ENCODE results near the gene GSTA2.
"Not testable (repeated sequence)": the region's sequence is repeated elsewhere in the genome, so short reads cannot be mapped to it uniquely, and the experiment has no call there.

GSTA2 gene

DNA sequence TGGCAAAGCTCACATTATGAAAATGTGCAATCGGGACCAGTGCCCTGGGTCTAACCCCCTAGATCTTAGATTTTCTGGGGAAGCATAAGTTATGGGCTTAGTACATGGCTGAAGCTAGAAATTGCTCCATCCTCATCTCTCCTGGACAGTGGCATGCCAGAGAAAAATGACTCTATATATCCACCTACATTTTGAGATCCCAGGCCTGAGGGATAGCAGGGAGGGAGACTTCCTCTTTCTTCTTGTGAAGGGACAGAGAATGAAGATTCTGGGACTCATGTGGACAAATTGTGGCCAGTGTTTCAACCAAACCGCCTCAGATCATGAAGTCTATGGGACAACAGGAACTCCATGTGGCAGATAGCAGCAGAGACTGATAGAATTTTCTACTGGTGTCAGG, 35.4 kb downstream of the GSTA2 start:
- no peak for DNase-seq
- intact Hi-C loops (cut with DNase I), result no loop called here

GRCh38 chr6:52726741-52727535, 36.3 kb downstream of the GSTA2 start:
- DNase-seq, result no peak
- intact Hi-C loops (cut with DNase I), result no loop called here

DNA sequence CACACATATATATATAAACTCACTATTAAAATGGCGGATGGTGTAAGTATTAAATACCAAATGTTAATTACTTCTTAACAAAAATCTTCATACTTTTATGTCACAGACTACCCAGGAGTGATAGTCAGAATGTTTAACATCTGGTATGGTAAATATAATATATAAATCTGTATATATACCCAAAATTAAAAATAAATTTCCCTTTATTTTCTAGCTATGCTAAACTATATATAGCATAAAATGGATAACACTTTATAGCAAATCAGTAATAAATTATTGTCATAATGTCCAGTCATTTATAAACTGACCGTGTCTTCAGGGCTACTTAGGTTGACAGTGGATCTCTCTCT, 37.1 kb downstream of the GSTA2 start:
- intact Hi-C loops (cut with DNase I), result no loop called here
- no peak for DNase-seq

GRCh38 chr6:52725535-52726192, 37.6 kb downstream of the GSTA2 start:
- DNase-seq, result no peak
- intact Hi-C loops (cut with DNase I), result no loop called here

DNA sequence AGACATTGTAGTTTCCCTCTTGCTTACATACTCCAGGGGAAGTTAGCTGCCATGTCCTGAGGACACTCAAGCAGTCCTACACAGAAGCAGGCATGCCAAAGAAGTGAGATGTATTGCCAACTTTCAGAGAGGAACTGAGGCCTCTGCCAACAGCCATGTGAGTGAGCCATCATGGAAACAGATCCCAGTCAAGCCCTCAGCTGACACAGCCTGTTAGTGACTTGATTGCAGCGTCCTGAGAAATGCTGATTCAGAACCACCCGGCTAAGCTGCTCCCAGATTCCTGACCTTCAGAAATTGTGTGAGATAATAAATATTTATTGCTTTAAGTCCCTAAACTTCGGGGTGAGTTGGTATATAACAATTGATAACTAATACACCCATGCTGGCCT, 38.1 kb downstream of the GSTA2 start:
- DNase-seq, result no peak
- intact Hi-C loops (cut with DNase I), result no loop called here

GRCh38 chr6:52724406-52725121, 38.7 kb downstream of the GSTA2 start:
- peak; percentile 25 to 93 (median 57) for DNase-seq
- intact Hi-C loops (cut with DNase I), result no loop called here

GRCh38 chr6:52724042-52724405, 39.3 kb downstream of the GSTA2 start:
- intact Hi-C loops (cut with DNase I), result no loop called here

DNA sequence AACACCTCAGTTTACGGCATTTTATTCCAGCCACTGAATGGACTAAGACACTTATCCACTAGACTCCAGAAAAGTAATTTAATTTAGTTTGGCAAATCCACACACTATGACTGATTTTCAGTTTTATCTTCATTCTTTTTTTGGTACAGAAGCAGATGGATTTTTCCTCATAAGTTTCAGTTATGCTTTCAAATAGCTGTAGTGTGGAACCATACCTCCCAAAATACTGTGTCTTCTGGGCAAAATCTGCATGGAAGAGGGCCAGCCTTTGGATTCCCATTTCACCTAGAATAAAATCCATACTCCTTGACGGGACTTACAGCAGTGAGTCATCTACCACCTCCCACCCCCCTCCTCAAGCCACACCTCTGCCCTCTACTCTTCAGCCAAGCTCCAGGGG, 43.0 kb downstream of the GSTA2 start:
- DNase-seq, result peak in 1 of 10 donors; percentile 13
- intact Hi-C loops (cut with DNase I), result no loop called here

More at GRCh38 chr6:52724042-52724405, 39.3 kb downstream of the GSTA2 start:
- DNase-seq, result no peak

GRCh38 chr6:52718550-52718949, 44.7 kb downstream of the GSTA2 start:
- no peak for DNase-seq
- intact Hi-C loops (cut with DNase I), result no loop called here

GRCh38 chr6:52714761-52715160, 48.5 kb downstream of the GSTA2 start:
- DNase-seq; intact Hi-C loops (cut with DNase I): not testable (repeated sequence)

- no peak for DNase-seq
- intact Hi-C loops (cut with DNase I), result no loop called here
Observed at GRCh38 chr6:52712136-52712535, 51.1 kb downstream of the GSTA2 start.

DNA sequence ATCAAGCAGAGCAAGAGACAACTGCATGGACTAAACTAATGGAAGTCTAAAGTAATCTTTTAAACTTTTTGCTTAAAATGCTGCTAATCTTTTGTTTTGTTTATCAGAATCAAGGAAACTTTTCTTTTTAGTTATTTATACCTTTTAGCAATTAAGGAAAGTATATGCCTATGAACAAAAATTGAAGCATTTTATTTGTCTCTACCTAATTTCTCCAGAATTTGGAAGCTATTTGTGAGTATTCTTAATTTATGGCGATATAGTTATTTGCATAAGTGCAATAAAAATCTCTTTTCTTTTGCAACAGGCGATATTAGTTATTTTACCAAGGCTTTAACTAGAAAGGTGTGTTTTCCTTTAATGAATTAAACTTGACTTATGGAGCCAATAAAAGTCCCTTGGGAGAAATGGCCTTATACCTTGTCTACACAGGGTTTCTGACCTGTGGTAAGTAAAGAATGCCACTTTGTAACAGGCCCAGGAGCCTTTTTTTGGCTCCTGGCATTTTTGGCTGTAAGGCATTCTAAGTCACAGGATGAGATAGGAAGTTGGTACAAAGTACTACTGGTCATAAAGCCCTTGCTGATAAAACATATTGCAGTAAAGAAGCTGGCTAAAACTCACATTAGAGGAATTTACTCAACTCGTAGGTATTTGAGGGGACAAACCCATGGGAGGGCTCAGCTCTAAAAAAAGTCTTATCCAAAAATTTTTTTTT, 55.2 kb downstream of the GSTA2 start:
- DNase-seq, result no peak
- intact Hi-C loops (cut with DNase I), result no loop called here

- no peak for DNase-seq
- intact Hi-C loops (cut with DNase I), result no loop called here
Observed at GRCh38 chr6:52706001-52706400, 57.3 kb downstream of the GSTA2 start.

- DNase-seq; intact Hi-C loops (cut with DNase I): not testable (repeated sequence)
Observed at GRCh38 chr6:52704781-52705502, 58.3 kb downstream of the GSTA2 start.

DNA sequence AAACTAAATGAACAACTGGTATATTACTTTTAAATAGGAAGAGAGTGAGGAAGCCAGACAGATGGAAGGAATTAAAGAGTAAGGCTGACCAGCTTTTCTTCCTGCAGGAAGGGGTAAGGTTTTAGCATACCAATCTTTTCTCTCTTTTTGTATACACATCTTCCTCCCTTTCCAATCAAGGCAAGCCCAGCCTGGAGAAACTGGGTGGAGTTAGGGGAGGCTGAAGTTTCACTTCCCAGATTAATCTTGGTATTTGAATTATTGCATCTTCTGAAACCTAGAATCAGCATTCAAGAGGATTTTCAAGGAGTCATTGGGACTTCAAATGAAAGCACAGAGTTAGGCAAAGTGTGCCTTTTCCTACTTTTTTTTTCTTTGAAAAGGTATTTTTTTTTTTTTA, 59.2 kb downstream of the GSTA2 start:
- no peak for DNase-seq
- intact Hi-C loops (cut with DNase I), result no loop called here

Measured in posterior cingulate gyrus (tissue), 11 donors.